Measurements from ENCODE around the gene DLX3. TPM values are rescaled to one million over a fixed set of nuclear protein-coding genes. Genes with fewer than 3 reads are reported as not detected.

Gene DLX3
- total and polyA plus RNA-seq, 8 donors, result 0.68 TPM; not detected in 7

DNA sequence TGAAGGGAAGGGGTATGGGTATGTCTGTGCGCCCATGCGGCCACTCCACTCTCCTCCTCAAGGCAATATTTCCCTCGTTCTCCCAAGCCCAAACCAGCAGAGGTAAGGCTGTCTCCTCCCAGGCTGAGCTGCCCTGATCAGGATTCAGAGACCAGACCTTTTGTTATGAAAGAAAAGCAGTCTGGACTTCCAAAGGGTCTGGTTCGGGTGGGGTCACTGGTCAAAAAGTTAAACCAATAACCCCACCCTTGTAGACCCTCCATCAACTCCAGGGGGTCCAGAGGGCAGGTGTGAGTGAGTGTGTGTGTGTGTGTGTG is 31.8 kb downstream of the DLX3 start:
- H3K27me3 ChIP-seq, result peaks cover 29 to 99% (median 69%) of the 10 kb centered on the region in 3 donors
- H3K36me3 ChIP-seq, result no peaks in the 10 kb centered on the region
- no peak for DNase-seq
- intact Hi-C loops (cut with DNase I; ENCODE audit: low total_unique reads), result no loop called here
- no peak overlapping the region for H3K27ac ChIP-seq
- no peak overlapping the region for H3K4me3 ChIP-seq
- TF ChIP-seq POLR2A (IDR thresholded peaks at IDR 0.05), result no peak
- peaks cover 9 to 25% (median 19%) of the 10 kb centered on the region in 4 donors for H3K4me1 ChIP-seq
- H3K9me3 ChIP-seq, result no peaks in the 10 kb centered on the region
- 23 to 28% (median 26%) methylated on average over 4 of the region's 4 CpGs for WGBS, 5 donors

- Histone ChIP-seq H3K4me1 (peaks cover 8 to 22% (median 17%) of the 10 kb centered on the region in 4 donors), H3K27me3 (peaks cover 28 to 99% (median 64%) of the 10 kb centered on the region in 3 donors), H3K36me3 (no peaks in the 10 kb centered on the region), H3K4me3 (no peak overlapping the region), H3K27ac (no peak overlapping the region), H3K9me3 (no peaks in the 10 kb centered on the region)
- 11 to 29% (median 13%) methylated on average over 3 to 11 of the region's 11 CpGs for WGBS, 5 donors
- intact Hi-C loops (cut with DNase I; ENCODE audit: low total_unique reads), result no loop called here
- TF ChIP-seq CTCF (IDR thresholded peaks at IDR 0.05), result no peak
- TF ChIP-seq POLR2A (IDR thresholded peaks at IDR 0.05), result no peak
- no peak for TF ChIP-seq POLR2AphosphoS5 (IDR thresholded peaks at IDR 0.05)
- TF ChIP-seq EP300 (IDR thresholded peaks at IDR 0.05), result no peak
- no peak for DNase-seq
Measured at GRCh38 chr17:49962599-49963308, 32.3 kb downstream of the DLX3 start.

DNA sequence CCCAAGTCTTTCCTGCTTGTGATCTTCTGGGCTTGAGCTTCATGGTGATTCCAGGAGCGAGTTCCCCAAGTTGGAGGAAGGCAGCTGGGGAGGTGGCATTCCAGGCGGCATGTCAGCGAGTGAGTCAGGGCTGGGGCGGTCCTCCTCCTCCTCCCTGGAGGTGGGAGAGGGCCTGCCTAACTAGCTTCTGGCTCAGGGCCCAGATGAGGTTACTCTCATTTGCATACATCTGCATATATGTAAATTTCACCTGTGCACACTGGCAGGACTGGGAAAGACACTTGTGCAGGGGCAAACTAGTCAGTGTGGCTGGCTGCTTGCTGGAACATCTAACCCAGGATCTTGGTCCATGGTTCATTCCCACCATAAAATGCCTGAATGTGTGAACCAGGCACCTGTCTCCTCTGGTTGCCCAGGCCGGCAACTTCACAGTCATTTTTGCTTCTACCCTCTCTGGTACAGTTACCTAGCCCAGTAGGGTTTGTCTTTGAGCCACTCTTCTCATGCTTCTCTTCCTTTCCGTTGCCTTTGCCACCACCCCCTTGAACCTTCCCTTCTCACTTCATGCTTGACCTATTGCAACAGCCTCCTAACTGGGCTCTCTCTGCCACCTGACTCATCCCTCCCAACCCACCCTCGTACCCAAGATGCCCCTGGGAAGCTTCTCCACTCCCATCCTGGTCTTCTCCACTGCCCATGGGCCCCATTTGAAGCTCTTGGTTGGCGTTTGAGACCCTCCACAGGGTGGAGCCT is 35.7 kb downstream of the DLX3 start:
- intact Hi-C loops (cut with DNase I; ENCODE audit: low total_unique reads), result no loop called here
- H3K36me3 ChIP-seq, result no peaks in the 10 kb centered on the region
- no peak overlapping the region for H3K27ac ChIP-seq
- DNase-seq, result no peak
- H3K4me1 ChIP-seq, result peaks cover 6 to 9% (median 9%) of the 10 kb centered on the region in 4 donors
- H3K4me3 ChIP-seq, result no peak overlapping the region
- WGBS, 5 donors, result 57 to 75% (median 67%) methylated on average over 8 of the region's 8 CpGs
- peaks cover 5 to 84% (median 30%) of the 10 kb centered on the region in 3 donors for H3K27me3 ChIP-seq
- TF ChIP-seq CTCF (IDR thresholded peaks at IDR 0.05) (no peak), POLR2A (IDR thresholded peaks at IDR 0.05) (no peak), EP300 (IDR thresholded peaks at IDR 0.05) (no peak)
- no peaks in the 10 kb centered on the region for H3K9me3 ChIP-seq

GRCh38 chr17:49958723-49959122 is 36.3 kb downstream of the DLX3 start:
- Histone ChIP-seq H3K27me3 (peaks cover 0 to 78% (median 23%) of the 10 kb centered on the region in 3 donors), H3K4me3 (no peak overlapping the region), H3K9me3 (no peaks in the 10 kb centered on the region), H3K27ac (no peak overlapping the region), H3K36me3 (no peaks in the 10 kb centered on the region), H3K4me1 (peaks cover 0 to 3% (median 2%) of the 10 kb centered on the region in 4 donors)
- no peak for DNase-seq
- 89 to 96% (median 91%) methylated on average over 4 of the region's 4 CpGs for WGBS, 5 donors
- TF ChIP-seq POLR2A (IDR thresholded peaks at IDR 0.05) (no peak), EP300 (IDR thresholded peaks at IDR 0.05) (no peak), POLR2AphosphoS5 (IDR thresholded peaks at IDR 0.05) (no peak), CTCF (IDR thresholded peaks at IDR 0.05) (no peak)
- intact Hi-C loops (cut with DNase I; ENCODE audit: low total_unique reads), result no loop called here

- intact Hi-C loops (cut with DNase I; ENCODE audit: low total_unique reads), result no loop called here
- H3K27me3 ChIP-seq, result peaks cover under 1 to 78% (median 14%) of the 10 kb centered on the region in 3 donors
- H3K4me1 ChIP-seq, result no peaks in the 10 kb centered on the region
- no peak for DNase-seq
- H3K9me3 ChIP-seq, result no peaks in the 10 kb centered on the region
- TF ChIP-seq POLR2AphosphoS5 (IDR thresholded peaks at IDR 0.05) (no peak), EP300 (IDR thresholded peaks at IDR 0.05) (no peak), POLR2A (IDR thresholded peaks at IDR 0.05) (no peak), CTCF (IDR thresholded peaks at IDR 0.05) (no peak)
- 67 to 86% (median 84%) methylated on average over 3 of the region's 3 CpGs for WGBS, 5 donors
- H3K4me3 ChIP-seq, result no peak overlapping the region
- H3K36me3 ChIP-seq, result no peaks in the 10 kb centered on the region
- no peak overlapping the region for H3K27ac ChIP-seq
Measured at GRCh38 chr17:49957350-49957749, 37.7 kb downstream of the DLX3 start.
